ENCODE data around the gene MPO. TPM values are rescaled to one million over a fixed set of nuclear protein-coding genes. Genes with fewer than 3 reads are reported as not detected.

The MPO gene
- total and polyA plus RNA-seq, 2 of the 8 experiments (the other 6 are each of a cell fraction or from before 2014, with no cell fraction given): 0.06 to 0.74 TPM

DNA sequence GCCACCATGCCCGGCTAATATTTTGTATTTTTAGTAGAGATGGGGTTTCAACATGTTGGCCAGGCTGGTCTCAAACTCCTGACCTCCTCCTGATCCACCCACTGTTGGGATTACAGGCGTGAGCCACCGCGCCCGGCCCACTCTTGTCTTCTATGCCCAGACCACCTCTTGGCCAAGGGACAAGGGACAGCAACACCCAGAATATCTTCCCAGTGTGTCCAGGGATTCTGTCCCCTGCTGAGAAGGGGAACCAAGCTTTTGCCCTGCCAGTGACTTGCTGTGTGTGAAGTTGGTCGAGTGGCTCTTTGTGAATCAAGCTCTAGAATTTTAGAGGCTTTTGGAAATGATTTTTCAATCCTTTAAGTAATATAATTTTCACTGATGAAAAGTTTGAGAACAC lies 1.7 kb upstream of the MPO start (continued):
- TF ChIP-seq MAFK (IDR thresholded peaks at IDR 0.05; ENCODE audit: low read depth, low read length) (no peak), SIN3A (conservative IDR thresholded peaks at IDR 0.05 in 1 of 2, IDR thresholded peaks at IDR 0.05 in 1 of 2; ENCODE audit: low read depth in 1 of 2, low read length in 2 of 2) (no peak), EZH2 (IDR thresholded peaks at IDR 0.05; ENCODE audit: low read depth, low read length, severe bottlenecking) (no peak), FOSL1 (IDR thresholded peaks at IDR 0.05; ENCODE audit: insufficient read depth, low read depth, low read length) (no peak)
- TF ChIP-seq, protein P1, sequence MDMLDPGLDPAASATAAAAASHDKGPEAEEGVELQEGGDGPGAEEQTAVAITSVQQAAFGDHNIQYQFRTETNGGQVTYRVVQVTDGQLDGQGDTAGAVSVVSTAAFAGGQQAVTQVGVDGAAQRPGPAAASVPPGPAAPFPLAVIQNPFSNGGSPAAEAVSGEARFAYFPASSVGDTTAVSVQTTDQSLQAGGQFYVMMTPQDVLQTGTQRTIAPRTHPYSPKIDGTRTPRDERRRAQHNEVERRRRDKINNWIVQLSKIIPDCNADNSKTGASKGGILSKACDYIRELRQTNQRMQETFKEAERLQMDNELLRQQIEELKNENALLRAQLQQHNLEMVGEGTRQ (IDR thresholded peaks at IDR 0.05; ENCODE audit: low read length): no peak
